Sigmoid colon (tissue), 7 donors: ENCODE measurements around the gene NR1D2. TPM values are rescaled to one million over a fixed set of nuclear protein-coding genes. Genes with fewer than 3 reads are reported as not detected.
A peak's percentile ranks its signal among the peaks of the same experiment; 100 is the strongest.

Experiments
- DNase-seq: peaks from one replicate; pipeline ENCODE4 v3.0.0-alpha.2; 2019
- H3K27ac ChIP-seq, 4 donors: fragments of 200-600 bp; sonication (generic); one replicate each; pipeline ENCODE4 v1.5.1; 2016 to 2019; ENCODE audit warnings: mild to moderate bottlenecking in 1 of 4
- H3K27me3 ChIP-seq, 3 donors: fragments of 200-600 bp; sonication (generic); one replicate each; pipeline ENCODE4 v1.5.1; 2019; ENCODE audit warnings: mild to moderate bottlenecking in 1 of 3
- H3K36me3 ChIP-seq, 4 donors: fragments of 200-600 bp; sonication (generic); one replicate each; pipeline ENCODE4 v1.5.1; 2016 to 2019
- H3K4me1 ChIP-seq, 4 donors: fragments of 200-600 bp; sonication (generic); one replicate each; pipeline ENCODE4 v1.5.1; 2017 to 2019
- H3K4me3 ChIP-seq, 4 donors: fragments of 200-600 bp; sonication (generic); one replicate each; pipeline ENCODE4 v1.5.1; 2017 to 2019; ENCODE audit warnings: mild to moderate bottlenecking in 2 of 4, moderate library complexity in 1 of 4
- H3K9me3 ChIP-seq, 4 donors: fragments of 200-600 bp in 3 of 4; sonication (generic) in 3 of 4; one replicate each; pipeline versions ENCODE4 v1.5.1 to v1.6.1; 2013 to 2019
- EP300 ChIP-seq, 4 donors: sonication (generic); formaldehyde crosslinking; IDR thresholded peaks; one replicate each; pipeline ENCODE4 v1.6.1; 2017; ENCODE audit warnings: antibody characterized with exemption in 4 of 4
- POLR2A ChIP-seq, 2 donors: fragments of 450-650 bp; IDR thresholded peaks; one replicate each; pipeline ENCODE4 v1.6.1; 2016; ENCODE audit warnings: antibody characterized with exemption in 2 of 2, mild to moderate bottlenecking in 2 of 2, moderate library complexity in 2 of 2
- POLR2AphosphoS5 ChIP-seq, 4 donors: sonication (generic); formaldehyde crosslinking; IDR thresholded peaks; one replicate each; pipeline ENCODE4 v1.6.1; 2017; ENCODE audit warnings: antibody characterized with exemption in 4 of 4
- WGBS, 2 donors: extraction: QIAGEN DNeasy Blood & Tissue Kit; methylation state at CpG; one replicate each; pipeline ENCODE4 v1.1.7; 2013; 5-methylcytosine and 5-hydroxymethylcytosine counted together
- intact Hi-C: fragments of 100-400 bp; cut with DNase I; formaldehyde crosslinking; loops from one replicate; pipeline ENCODE4 v1.15.1; 2023
- polyA plus RNA-seq, 3 donors: library from polyadenylated mRNA; stranded (reverse); fragments of 200-250 nt; gene quantifications; one replicate each; pipeline ENCODE4 v1.2.3, GENCODE V29; 2013
- total RNA-seq, 4 donors: library from RNA; depleted of rRNA; stranded (reverse); fragments of >200 nt; gene quantifications; one replicate each; pipeline ENCODE4 v1.1.0, GENCODE V29; 2016
- TF ChIP-seq, protein P1 (sequence below), 4 experiments: fragments of 450-650 bp in 3 of 4; fragments of 200-600 bp in 1 of 4; IDR thresholded peaks; one replicate each; pipeline ENCODE4 v1.5.1; 2016 to 2019; ENCODE audit warnings: antibody characterized with exemption in 4 of 4, mild to moderate bottlenecking in 3 of 4, moderate library complexity in 2 of 4
- donor health status: healthy with polysubstance abuse.
- donor health status: Bipolar disorder and iron deficiency.
- donor health status: healthy.

Gene NR1D2
- total and polyA plus RNA-seq, 7 donors = 7.7 to 63.7 (median 43.8) TPM

DNA sequence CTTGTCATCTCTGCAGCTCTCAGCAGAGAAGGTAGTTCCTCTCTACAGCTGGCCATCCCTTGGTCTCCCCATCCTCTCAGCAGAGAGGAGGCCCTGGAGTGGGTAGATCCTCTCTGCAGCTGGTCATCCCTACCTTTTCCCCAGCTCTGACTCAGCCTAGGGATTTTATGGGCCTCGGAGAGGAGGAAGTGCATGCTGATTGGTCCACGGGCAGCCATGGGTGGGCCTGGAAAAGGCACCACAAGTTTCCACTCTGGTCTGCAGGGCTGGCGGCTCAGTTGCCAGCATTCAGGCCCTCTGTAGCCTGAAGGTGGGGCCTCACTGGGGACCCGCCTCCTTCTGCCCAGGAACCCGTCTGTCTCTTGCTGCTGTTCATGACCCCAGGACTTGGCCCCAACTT, 36.9 kb downstream of the NR1D2 start:
- Histone ChIP-seq H3K36me3 (peaks cover 0 to 21% (median 0%) of the 10 kb centered on the region in 4 donors), H3K4me3 (no peak overlapping the region), H3K4me1 (peaks cover 0 to 38% (median 18%) of the 10 kb centered on the region in 4 donors), H3K9me3 (no peaks in the 10 kb centered on the region), H3K27ac (no peak overlapping the region), H3K27me3 (no peaks in the 10 kb centered on the region)
- TF ChIP-seq POLR2AphosphoS5 (IDR thresholded peaks at IDR 0.05) = peak in 1 of 4 donors; percentile 8
- no peak for TF ChIP-seq POLR2A (IDR thresholded peaks at IDR 0.05)
- intact Hi-C loops = no loop called here
- DNase-seq = no peak
- 73 to 81% methylated on average over 5 of the region's 5 CpGs for WGBS, 2 donors

DNA sequence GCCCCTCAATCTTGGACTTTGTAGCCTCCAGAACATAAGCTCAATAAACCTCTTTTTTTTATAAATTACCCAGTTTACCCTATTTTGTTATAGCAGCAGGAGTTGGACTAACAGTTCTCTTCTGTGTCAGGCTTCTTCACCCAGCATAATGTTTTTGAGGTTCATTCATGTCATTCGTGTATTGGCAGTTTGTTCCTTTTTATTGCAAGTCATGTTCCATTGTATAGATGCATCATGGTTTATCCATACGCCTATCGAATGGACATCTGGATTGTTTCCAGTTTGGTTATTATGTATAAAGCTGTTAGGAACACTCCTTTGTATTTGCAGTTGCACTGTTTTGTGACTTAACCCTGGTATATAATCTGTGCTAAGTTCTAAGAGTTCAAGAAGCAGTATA, 39.8 kb downstream of the NR1D2 start:
- no peaks in the 10 kb centered on the region for H3K27me3 ChIP-seq
- no peak for TF ChIP-seq EP300 (IDR thresholded peaks at IDR 0.05)
- TF ChIP-seq, protein P1, sequence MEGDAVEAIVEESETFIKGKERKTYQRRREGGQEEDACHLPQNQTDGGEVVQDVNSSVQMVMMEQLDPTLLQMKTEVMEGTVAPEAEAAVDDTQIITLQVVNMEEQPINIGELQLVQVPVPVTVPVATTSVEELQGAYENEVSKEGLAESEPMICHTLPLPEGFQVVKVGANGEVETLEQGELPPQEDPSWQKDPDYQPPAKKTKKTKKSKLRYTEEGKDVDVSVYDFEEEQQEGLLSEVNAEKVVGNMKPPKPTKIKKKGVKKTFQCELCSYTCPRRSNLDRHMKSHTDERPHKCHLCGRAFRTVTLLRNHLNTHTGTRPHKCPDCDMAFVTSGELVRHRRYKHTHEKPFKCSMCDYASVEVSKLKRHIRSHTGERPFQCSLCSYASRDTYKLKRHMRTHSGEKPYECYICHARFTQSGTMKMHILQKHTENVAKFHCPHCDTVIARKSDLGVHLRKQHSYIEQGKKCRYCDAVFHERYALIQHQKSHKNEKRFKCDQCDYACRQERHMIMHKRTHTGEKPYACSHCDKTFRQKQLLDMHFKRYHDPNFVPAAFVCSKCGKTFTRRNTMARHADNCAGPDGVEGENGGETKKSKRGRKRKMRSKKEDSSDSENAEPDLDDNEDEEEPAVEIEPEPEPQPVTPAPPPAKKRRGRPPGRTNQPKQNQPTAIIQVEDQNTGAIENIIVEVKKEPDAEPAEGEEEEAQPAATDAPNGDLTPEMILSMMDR (IDR thresholded peaks at IDR 0.05) = no peak
- no peak for TF ChIP-seq POLR2A (IDR thresholded peaks at IDR 0.05)
- TF ChIP-seq POLR2AphosphoS5 (IDR thresholded peaks at IDR 0.05) = no peak
- no peak overlapping the region for H3K4me3 ChIP-seq
- peaks cover 0 to 25% (median 11%) of the 10 kb centered on the region in 4 donors for H3K4me1 ChIP-seq
- no peak overlapping the region for H3K27ac ChIP-seq
- intact Hi-C loops = no loop called here
- no peak for DNase-seq
- H3K36me3 ChIP-seq = no peaks in the 10 kb centered on the region
- H3K9me3 ChIP-seq = no peaks in the 10 kb centered on the region
- WGBS, 2 donors = 87 to 95% methylated on average over 3 of the region's 3 CpGs

DNA sequence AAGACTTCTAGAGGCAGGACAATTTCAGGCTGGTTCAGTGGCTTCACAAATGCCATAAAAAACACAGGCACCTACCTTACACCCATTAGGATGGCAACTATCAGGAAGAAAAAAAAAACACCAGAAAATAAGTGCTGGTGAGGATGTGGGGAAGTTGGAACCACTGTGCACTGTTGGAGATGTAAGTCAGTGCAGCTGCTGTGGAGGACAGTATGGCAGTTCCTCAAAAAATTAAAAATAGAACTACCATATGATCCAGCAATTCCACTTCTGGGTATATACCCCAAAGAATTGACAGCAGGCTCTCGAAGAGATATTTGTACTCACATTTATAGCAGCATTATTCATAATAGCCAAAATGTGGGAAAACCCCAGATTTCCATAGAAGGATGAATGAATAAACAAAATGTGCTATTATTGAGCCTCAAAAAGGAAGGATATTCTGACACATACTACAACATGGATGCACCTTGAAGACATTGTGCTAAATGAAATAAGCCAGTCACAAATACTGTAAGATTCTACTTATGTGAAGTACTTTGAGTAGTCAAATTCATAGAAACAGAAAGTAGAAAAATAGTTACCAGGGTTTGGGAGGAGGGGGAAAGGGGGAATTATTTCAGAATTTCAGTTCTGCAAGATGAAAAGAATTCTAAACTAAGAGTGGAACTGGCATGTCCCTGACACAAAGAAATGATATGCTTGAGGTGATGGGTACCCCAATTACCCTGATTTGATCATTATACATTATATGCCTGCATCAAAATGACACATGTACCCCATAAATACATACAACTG, 40.9 kb downstream of the NR1D2 start:
- intact Hi-C loops = no loop called here
- TF ChIP-seq, protein P1 (IDR thresholded peaks at IDR 0.05) = no peak
- TF ChIP-seq EP300 (IDR thresholded peaks at IDR 0.05) (no peak), POLR2AphosphoS5 (IDR thresholded peaks at IDR 0.05) (no peak), POLR2A (IDR thresholded peaks at IDR 0.05) (no peak)
- 68 to 87% methylated on average over 1 of the region's 1 CpG for WGBS, 2 donors

DNA sequence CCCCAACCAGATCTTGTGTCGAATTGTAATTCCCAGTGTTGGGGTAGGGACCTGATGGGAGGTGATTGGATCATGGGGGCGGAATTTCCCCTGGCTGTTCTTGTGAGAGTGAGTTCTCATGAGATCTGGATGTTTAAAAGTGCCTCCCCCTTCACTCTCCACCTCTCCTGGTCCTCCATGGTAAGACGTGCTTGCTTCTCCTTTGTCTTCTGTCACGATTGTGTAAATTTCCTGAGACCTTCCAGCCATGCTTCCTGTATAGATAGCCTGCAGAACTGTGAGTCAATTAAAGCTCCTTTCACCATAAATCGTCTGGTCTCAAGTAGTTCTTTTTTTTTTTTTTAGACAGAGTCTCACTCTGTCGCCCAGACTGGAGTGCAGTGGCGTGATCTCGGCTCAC, 42.3 kb downstream of the NR1D2 start:
- DNase-seq = no peak
- no peak overlapping the region for H3K27ac ChIP-seq
- TF ChIP-seq EP300 (IDR thresholded peaks at IDR 0.05) (no peak), POLR2AphosphoS5 (IDR thresholded peaks at IDR 0.05) (no peak), POLR2A (IDR thresholded peaks at IDR 0.05) (no peak)
- TF ChIP-seq, protein P1 (IDR thresholded peaks at IDR 0.05) = no peak
- H3K27me3 ChIP-seq = no peaks in the 10 kb centered on the region
- no peak overlapping the region for H3K4me3 ChIP-seq
- intact Hi-C loops = no loop called here
- H3K4me1 ChIP-seq = peaks cover 0 to 23% (median 18%) of the 10 kb centered on the region in 4 donors
- no peaks in the 10 kb centered on the region for H3K36me3 ChIP-seq
- H3K9me3 ChIP-seq = no peaks in the 10 kb centered on the region
- 78 to 91% methylated on average over 8 of the region's 8 CpGs for WGBS, 2 donors

More for the DNA sequence above, 40.9 kb downstream of the NR1D2 start:
- H3K4me3 ChIP-seq = no peak overlapping the region
- H3K36me3 ChIP-seq = no peaks in the 10 kb centered on the region
- H3K27me3 ChIP-seq = no peaks in the 10 kb centered on the region
- H3K4me1 ChIP-seq = peaks cover 0 to 18% (median 12%) of the 10 kb centered on the region in 4 donors
- H3K9me3 ChIP-seq = no peaks in the 10 kb centered on the region
- no peak overlapping the region for H3K27ac ChIP-seq
- no peak for DNase-seq

DNA sequence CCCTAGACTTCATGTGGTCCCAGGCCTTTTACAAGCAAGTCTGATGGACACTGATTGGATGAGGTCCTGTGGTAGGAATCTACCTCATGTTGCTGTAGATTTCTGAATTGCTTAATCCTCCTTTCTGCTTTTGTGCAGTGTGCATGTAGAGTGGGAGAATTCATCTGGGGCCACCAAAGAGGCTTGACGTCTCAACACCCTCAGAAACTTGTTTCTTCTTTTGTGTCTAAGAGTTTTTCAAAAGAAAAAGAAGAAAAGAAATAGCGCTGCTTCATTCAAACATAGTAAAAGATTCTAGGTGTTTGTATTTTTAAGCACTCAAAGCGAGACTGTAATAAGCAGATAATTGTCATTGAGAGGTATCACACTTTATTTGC, 46.2 kb downstream of the NR1D2 start:
- H3K4me3 ChIP-seq = no peak overlapping the region
- H3K27me3 ChIP-seq = no peaks in the 10 kb centered on the region
- intact Hi-C loops = no loop called here
- no peaks in the 10 kb centered on the region for H3K9me3 ChIP-seq
- peaks cover 0 to 44% (median 41%) of the 10 kb centered on the region in 4 donors for H3K4me1 ChIP-seq
- TF ChIP-seq POLR2AphosphoS5 (IDR thresholded peaks at IDR 0.05) = no peak
- TF ChIP-seq EP300 (IDR thresholded peaks at IDR 0.05) = no peak
- no peak for TF ChIP-seq POLR2A (IDR thresholded peaks at IDR 0.05)
- TF ChIP-seq, protein P1 (IDR thresholded peaks at IDR 0.05) = no peak
- no peaks in the 10 kb centered on the region for H3K36me3 ChIP-seq
- no peak for DNase-seq
- peak overlapping the region in 3 of 4 donors; percentile 59 to 75 (median 72) for H3K27ac ChIP-seq
- 79 to 91% methylated on average over 3 of the region's 3 CpGs for WGBS, 2 donors
